ENCODE measurements around the gene SETD1B.
"Not testable (repeated sequence)": the region's sequence is repeated elsewhere in the genome, so short reads cannot be mapped to it uniquely, and the experiment has no call there.

Gene SETD1B

GRCh38 chr12:121825041-121825523 is 21.3 kb downstream of the SETD1B start:
- no peak for DNase-seq (ENCODE audit: low read depth in 2 of 2)

GRCh38 chr12:121826318-121827150 is 22.7 kb downstream of the SETD1B start:
- no peak for DNase-seq (ENCODE audit: low read depth in 2 of 2)

- no peak for DNase-seq (ENCODE audit: low read depth in 2 of 2)
Observed at GRCh38 chr12:121827351-121828099, 23.7 kb downstream of the SETD1B start.

DNA sequence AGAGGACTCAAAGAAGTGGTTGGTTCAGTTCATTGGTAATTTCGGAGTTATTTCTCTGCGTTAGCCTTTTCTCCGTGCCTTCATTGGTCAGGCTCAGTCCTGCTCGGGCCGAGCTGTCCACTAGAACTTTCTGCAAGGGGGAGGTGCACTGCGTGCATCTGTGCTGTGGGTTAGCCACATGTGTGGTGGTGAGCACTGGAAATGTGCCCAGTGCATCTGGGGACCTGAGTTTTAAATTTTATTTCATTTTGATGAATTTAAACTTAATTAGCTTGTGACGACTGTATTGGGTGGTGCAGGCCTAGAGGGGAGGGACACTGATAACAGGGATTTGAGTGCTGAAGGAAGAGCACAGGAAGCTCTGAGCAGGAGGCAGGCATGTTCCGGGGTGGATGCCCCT is 24.5 kb downstream of the SETD1B start:
- no peak for DNase-seq (ENCODE audit: low read depth in 2 of 2)

DNA sequence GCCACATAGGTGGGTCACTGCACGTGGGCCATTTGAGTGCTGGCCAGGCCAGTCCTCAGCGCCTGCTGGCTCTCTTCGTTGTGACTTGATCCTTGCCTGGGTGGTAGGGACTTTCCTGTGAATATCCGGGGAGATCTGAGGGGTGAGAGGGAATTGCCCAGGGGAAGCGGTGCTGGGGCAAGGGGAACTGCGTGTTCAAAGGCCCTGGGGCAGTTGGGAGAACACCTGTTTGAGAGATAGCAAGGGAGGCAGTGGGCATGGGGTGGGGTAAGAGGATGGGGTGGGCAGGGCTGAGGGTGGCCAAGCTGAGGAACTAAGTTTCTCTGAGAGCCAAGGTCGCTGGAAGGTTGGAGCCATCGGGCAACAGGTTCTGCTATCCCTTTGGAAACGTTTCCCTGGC is 25.0 kb downstream of the SETD1B start:
- no peak for DNase-seq (ENCODE audit: low read depth in 2 of 2)

DNA sequence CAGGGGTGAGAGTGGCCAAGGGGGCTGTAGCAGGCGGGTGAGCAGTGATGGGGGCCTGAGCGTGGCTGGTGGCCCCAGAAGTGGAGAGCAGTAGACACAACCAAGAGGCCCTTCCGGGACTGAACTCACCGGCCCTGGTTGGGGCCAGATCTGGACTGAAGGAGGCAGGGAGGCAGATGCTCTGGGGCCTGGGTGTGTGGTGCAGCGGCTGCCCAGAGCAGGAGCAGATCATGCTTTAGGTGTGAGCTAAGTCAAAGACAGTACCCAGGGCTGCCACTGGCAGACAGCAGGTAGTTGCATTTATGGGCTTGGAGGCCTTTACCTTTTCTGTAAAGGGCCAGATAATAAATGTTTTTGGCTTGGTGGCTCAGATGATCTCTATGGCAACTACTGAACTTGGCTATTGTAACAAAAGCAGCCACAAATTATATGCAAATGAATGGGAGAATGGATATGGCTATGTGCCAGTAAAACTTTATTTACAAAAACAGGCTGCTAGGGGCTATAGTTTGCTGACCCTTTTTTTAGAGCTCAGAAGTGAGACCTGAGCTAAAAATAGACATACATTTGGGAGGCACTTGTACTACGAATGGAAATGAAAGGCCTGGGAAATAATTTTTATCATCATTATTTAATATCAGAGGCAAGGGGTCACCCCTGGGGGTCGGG is 25.6 kb downstream of the SETD1B start:
- no peak for DNase-seq (ENCODE audit: low read depth in 2 of 2)

GRCh38 chr12:121830134-121830533 is 26.3 kb downstream of the SETD1B start:
- no peak for DNase-seq (ENCODE audit: low read depth in 2 of 2)

DNA sequence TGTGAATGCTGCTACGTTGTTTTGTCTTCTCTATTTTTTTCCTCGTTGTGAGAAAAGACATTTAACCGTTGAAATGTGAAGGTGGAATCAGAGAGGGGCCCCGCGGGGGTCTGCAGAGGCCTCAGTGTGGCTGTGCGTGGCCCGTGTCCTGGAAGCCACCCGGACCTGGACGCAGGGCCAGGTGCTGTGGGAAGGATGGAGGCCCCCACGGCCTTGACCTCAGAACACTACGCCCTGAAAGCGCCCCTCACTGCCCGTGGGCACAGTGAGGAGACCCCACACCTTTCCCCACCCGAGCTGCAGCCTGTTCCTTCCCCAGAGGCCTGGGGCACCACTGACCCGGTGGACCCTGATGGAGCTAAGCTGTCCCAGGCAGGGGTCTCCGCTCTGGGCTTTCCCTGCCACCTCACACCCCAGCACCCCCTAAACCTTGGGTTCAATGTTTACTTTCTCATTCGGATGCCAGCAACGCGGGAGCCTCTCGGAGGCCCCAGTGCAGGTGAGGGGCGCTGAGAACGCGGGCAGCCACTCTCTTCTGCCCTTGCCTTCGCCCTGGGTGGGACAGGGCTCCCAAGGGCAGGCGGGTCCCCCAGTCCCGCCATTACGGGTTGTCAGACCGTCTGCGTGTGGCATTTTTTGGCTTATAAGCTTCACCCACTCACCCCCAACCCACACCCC is 26.9 kb downstream of the SETD1B start:
- DNase-seq (ENCODE audit: low read depth in 2 of 2) = no peak

- no peak for DNase-seq (ENCODE audit: low read depth in 2 of 2)
Observed at GRCh38 chr12:121831571-121832245, 27.9 kb downstream of the SETD1B start.

DNA sequence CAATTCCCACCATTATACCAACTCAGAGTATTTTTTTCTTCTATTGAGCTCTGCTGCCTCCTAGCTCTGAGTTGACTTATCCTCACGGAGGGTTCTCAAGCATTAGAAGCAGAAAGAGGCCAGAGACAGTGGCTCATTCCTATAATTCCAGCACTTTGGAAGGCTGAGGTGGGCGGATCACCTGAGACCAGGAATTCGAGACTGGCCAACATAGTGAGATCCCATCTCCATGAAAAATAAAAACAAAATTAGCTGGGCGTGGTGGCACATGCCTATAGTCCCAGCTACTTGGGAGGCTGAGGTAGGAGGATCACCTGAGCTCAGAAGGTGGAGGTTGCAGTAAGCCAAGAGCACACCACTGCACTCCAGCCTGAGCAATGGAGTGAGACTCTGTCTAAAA is 33.9 kb downstream of the SETD1B start:
- DNase-seq (ENCODE audit: low read depth in 2 of 2) = no peak

DNA sequence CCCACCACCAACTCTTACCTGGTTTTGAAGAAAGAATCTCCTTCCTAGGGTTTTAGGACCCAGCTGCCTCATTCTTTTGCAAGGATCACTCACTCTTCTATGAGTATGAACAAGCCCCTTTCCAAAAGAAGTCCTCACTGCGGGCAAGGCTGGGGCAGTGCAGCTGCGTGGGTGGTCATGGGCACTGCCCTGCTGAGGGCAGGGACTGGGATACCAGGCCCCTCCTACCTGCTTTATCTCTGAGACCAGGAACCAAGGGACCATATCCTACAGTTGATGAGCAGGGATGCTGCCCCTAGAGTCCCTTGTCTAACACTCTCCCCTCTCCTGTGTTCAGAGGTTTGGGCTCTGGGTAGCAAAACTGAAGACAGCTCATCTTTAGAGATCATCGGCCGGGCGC is 34.3 kb downstream of the SETD1B start:
- DNase-seq (ENCODE audit: low read depth in 2 of 2) = no peak

DNA sequence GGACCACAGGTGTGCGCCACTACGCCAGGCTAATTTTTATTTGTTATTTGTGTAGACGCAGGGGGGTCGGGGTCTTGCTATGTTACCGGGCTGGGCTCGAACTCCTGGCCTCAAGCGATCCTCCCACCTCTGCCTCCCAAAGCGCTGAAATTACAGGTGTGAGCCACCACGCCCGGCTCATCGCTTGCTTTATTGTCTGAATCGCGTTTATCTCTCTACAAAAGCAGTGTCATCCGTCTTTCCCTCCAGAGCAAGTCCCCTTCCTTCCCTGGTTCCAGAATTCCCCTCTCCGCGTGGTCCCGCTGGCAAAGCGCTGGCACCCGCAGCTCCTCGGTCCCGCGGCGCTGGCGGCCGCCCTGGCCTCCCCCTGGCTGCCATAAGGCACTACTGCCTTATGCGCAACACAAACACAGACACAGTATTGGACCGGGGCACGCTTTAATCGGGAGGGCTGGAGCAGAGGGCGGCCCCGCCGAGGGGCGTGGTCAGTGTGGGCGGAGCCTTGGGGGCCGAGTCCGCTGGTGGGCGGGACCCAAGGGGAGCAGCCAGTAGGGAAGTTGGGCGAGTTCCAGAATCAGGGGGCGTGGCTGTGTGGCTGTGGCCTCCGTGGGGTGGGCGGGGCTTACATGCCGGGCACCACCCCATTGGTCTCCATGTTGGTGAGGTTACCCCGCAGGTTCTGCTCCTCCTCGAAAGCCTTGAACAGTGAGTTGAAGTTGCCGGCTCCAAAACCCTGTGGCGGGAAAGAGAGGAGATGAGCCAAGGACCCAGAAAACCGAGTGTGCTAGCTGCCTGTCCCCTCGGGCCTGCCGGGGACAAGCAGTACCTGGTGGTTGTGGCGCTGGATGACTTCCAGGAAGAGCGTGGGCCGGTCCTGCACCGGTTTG is 35.5 kb downstream of the SETD1B start:
- peak; percentile 99 for DNase-seq (ENCODE audit: low read depth in 2 of 2)

DNA sequence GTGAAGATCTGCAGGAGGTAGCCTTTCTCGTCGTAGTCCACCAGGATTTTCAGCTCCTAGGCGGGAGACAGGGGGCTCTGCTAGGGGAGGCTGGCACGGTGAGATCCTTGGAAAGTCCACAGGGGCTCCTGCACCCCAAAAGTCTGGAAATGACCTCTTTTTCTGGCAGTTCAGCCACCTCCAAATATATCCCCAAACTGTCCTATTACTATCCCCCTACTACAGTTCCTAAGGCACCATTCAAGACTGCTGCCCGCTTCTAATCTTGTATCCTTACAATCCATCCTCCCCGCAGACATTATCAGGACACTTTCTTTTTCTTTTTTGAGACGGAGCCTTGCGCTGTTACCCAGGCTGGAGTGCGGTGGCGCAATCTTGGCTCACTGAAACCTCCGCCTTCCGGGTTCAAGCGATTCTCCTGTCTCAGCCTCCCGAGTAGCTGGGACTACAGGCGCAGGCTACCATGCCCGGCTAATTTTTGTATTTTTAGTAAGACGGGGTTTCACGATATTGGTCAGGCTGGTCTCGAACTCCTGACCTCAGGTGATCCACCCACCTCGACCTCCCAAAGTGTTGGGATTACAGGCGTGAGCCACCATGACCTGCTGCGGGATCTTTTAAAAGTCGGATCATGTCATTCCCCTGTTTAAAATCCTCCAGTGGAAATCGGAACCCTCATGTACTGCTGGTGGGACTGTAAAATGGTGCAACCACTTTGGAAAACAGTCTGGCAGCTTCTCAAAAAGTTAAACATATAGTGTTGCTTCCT is 36.4 kb downstream of the SETD1B start:
- no peak for DNase-seq (ENCODE audit: low read depth in 2 of 2)

DNA sequence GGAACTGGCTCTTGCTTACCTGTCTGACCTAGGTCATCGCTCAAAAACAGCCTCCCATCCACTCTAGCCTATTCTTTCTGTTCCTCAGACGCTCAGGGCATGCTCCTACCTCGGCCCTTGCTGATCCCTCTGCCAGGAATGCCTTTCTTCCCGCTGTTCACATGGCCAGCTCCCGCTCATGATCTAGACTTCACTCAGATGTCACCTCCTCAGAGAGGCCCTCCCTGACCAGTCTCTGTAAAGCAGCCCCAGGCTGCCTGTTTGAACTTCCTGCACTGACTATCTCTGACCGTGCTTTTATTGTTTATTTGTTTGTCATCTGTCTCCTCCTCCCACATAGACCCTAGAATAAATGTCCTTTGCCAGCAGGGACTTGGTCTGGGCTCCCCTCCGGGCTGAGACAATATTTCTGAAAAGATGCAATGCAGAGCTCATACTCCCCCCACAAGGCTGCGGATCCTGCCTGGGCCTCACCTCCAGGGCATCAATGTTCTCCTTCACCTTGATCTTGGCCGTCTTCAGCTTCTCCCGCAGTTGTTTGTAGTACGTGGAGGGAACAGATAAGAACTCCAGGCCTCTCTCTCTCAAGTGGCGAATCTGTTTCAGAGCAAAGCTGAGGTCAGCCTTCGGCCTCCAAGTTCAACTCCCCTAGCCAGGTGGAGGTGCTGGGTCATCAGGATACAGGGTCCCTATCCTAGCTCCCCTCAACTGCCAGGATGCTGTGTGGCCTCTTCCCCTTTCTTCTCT is 39.6 kb downstream of the SETD1B start:
- no peak for DNase-seq (ENCODE audit: low read depth in 2 of 2)

DNA sequence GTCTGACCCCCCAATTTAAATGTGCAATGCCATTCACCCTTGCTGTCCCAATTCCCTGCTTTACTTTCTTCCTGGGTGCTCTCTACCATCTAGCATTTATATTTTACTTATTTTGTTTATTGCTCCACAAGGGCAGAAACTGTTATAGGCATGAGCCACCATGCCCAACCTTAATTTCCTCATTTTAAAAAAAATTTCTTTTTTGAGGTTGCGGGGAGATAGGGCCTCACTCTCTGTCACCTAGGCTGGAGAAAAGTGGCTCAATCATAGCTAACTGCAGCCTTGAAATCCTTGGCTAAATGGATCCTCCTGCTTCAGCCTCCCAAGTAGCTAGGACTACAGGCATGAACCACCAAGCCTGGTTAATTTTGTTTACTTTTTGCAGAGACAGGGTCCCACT is 41.9 kb downstream of the SETD1B start:
- no peak for DNase-seq (ENCODE audit: low read depth in 2 of 2)

DNA sequence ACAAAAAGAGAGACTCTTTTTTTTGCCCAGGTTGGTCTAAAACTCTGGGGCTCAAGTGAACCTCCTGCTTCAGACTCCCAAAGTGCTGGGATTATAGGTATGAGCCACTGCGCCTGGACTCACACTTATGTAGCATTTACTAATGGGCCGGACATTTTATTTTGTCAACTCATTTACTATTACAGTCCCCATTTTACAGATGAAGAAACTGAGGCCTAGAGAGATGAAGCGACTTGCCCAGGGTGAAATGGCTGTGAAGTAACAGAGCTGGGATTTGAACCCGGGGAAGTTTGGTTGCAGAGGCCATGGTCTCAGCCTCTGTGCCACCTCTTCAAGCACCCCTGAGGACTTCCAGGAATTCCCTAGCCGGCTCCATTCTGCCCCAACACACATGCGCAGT is 45.4 kb downstream of the SETD1B start:
- no peak for DNase-seq (ENCODE audit: low read depth in 2 of 2)

DNA sequence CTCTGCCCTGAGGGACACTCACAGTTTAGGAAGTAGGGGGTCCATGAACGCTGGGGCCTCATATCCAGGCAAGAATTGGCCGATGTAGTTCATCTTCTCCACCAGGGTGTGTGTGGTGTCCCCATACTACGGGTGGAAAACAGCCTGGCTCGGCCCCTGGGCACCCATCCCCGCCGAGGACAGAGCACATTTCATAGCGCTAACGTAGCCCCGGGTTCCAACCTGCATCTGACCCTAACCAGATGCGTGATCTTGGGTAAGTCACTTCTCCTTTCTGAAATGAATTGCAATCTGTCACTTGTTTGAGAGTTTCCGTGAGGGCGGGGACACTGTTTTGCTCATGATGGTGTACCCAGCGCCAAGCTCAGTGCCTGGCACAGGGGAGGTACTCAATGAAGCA is 45.9 kb downstream of the SETD1B start:
- no peak for DNase-seq (ENCODE audit: low read depth in 2 of 2)

DNA sequence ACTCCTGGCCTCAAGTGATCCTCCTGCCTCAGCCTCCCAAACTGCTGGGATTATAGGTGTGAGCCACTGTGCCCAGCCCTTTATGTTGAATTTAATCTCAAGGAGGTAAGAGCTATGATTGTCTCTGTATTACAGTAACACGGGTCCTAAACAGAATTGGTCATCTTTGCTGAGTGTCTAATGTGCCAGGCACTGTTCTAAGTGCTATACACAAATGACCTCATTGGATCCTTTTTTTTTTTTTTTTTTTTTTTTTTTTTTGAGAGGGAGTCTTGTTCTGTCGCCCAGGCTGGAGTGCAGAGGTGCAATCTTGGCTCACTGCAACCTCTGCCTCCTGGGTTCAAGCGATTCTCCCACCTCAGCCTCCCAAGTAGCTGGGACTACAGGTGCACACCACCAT is 48.6 kb downstream of the SETD1B start:
- not testable (repeated sequence) for DNase-seq (ENCODE audit: low read depth in 2 of 2)
